GM12878 (cell line): ENCODE measurements around the gene IBA57. TPM values are rescaled to one million over a fixed set of nuclear protein-coding genes. Genes with fewer than 3 reads are reported as not detected.
"Not testable (repeated sequence)": the region's sequence is repeated elsewhere in the genome, so short reads cannot be mapped to it uniquely, and the experiment has no call there.

Experiments
- ATAC-seq: fragments of 200-7000 bp; cut with Tn5 transposase; 3 replicates; pipeline ENCODE4 v1.9.1; 2020; ENCODE audit warnings: mild to moderate bottlenecking, moderate library complexity
- BruUV-seq: library from RNA; stranded (reverse); fragments of 400-500 nt; replicated peaks from 2 replicates; lab custom pipeline; 2021; lab: Mats Ljungman, UMichigan
- CTCF ChIA-PET: fragments of 300-600 bp; sonication (Branson Sonifier 250); formaldehyde crosslinking; extraction: SDS; loops from one replicate; lab custom pipeline; 2021; ENCODE audit warnings: inconsistent platforms; lab: Yijun Ruan, JAX
- POLR2A ChIA-PET: fragments of 350-600 bp; formaldehyde crosslinking; extraction: SDS; loops from one replicate; lab custom pipeline; 2021; ENCODE audit warnings: inconsistent platforms; lab: Charles Lee
- RAD21 ChIA-PET: fragments of 300-600 bp; sonication (Branson Sonifier 250); formaldehyde crosslinking; loops from one replicate; lab custom pipeline; 2023; ENCODE audit warnings: antibody characterized with exemption; ENCODE audit not compliant: unreplicated experiment; lab: Charles Lee
- SMC1A ChIA-PET: fragments of 300-600 bp; sonication (Branson Sonifier 250); formaldehyde crosslinking; loops from one replicate; lab custom pipeline; 2023; ENCODE audit not compliant: unreplicated experiment, uncharacterized antibody; lab: Charles Lee
- DNase-seq: peaks from one replicate; pipeline ENCODE4 v3.0.0-alpha.2; 2011; ENCODE audit warnings: low read depth, low spot score
- FAIRE-seq: peaks from 3 replicates; lab custom pipeline; 2011; peaks lifted over from hg19 to GRCh38; lab: Jason Lieb, UNC
- H2AFZ ChIP-seq: 2 replicates; pipeline ENCODE4 v1.6.0; 2011; ENCODE audit warnings: low read depth, low read length, control low read depth; ENCODE audit not compliant: control insufficient read depth
- H3K27ac ChIP-seq: 2 replicates; pipeline ENCODE4 v1.5.1; 2011; ENCODE audit warnings: control low read depth; ENCODE audit not compliant: control insufficient read depth, insufficient read depth
- H3K27me3 ChIP-seq, 2 experiments: replicated peaks in 1 of 2; 2 replicates each; pipeline versions ENCODE4 v1.6.0 to v1.6.1; 2011; ENCODE audit warnings: low read length in 1 of 2; ENCODE audit not compliant: control insufficient read depth in 2 of 2, insufficient read depth in 2 of 2
- H3K36me3 ChIP-seq, 2 experiments: 2 replicates each; pipeline ENCODE4 v1.5.1; 2011; ENCODE audit warnings: low read length in 1 of 2; ENCODE audit not compliant: control insufficient read depth in 2 of 2, insufficient read depth in 2 of 2
- H3K4me1 ChIP-seq: 2 replicates; pipeline ENCODE4 v1.6.1; 2011; ENCODE audit warnings: mild to moderate bottlenecking, low read length, moderate library complexity, mixed read lengths; ENCODE audit not compliant: control insufficient read depth, insufficient read depth
- H3K4me2 ChIP-seq: 2 replicates; pipeline ENCODE4 v1.6.0; 2011; ENCODE audit warnings: control low read depth; ENCODE audit not compliant: control insufficient read depth, insufficient read depth
- H3K4me3 ChIP-seq: fragments of 200-600 bp; sonication (generic); 2 replicates; pipeline ENCODE4 v1.5.1; 2016
- H3K79me2 ChIP-seq: 2 replicates; pipeline ENCODE4 v1.6.0; 2011; ENCODE audit warnings: low read length; ENCODE audit not compliant: control insufficient read depth, insufficient read depth
- H3K9ac ChIP-seq: 2 replicates; pipeline ENCODE4 v1.8.0; 2011; ENCODE audit warnings: low read length, control low read depth, mixed read lengths; ENCODE audit not compliant: control insufficient read depth, insufficient read depth
- H3K9me3 ChIP-seq: replicated peaks from 3 replicates; pipeline ENCODE4 v1.5.1; 2011; ENCODE audit warnings: mild to moderate bottlenecking, low read length; ENCODE audit not compliant: control insufficient read depth, insufficient read depth
- H4K20me1 ChIP-seq: 2 replicates; pipeline ENCODE4 v1.6.0; 2011; ENCODE audit not compliant: control insufficient read depth, insufficient read depth
- BCL11A ChIP-seq: IDR thresholded peaks from 2 replicates; pipeline ENCODE4 v1.6.1; 2011; ENCODE audit warnings: low read depth, low read length
- CREB1 ChIP-seq: IDR thresholded peaks from 2 replicates; pipeline ENCODE4 v1.6.1; 2012; ENCODE audit warnings: low read depth, mild to moderate bottlenecking, inconsistent platforms
- IRF4 ChIP-seq: IDR thresholded peaks from 2 replicates; pipeline ENCODE4 v1.6.1; 2011; ENCODE audit warnings: low read depth, low read length
- NBN ChIP-seq: fragments of 450-650 bp; IDR thresholded peaks from 2 replicates; pipeline ENCODE4 v1.6.1; 2016
- NR2C2 ChIP-seq: IDR thresholded peaks from 2 replicates; pipeline ENCODE4 v1.6.1; 2011; ENCODE audit warnings: borderline replicate concordance, low read depth; ENCODE audit not compliant: control insufficient read depth, insufficient read length
- POLR2A ChIP-seq: IDR thresholded peaks from 2 replicates; pipeline ENCODE4 v1.6.1; 2011; ENCODE audit warnings: low read depth, mild to moderate bottlenecking, low read length
- POU2F2 ChIP-seq: IDR thresholded peaks from 3 replicates; pipeline ENCODE4 v1.6.1; 2011; ENCODE audit warnings: low read depth, mild to moderate bottlenecking, low read length, borderline replicate concordance
- ZNF384 ChIP-seq: IDR thresholded peaks from 2 replicates; pipeline ENCODE4 v1.6.1; 2012; ENCODE audit warnings: low read depth, mild to moderate bottlenecking, low read length, improper control_type of control experiment, borderline replicate concordance
- WGBS: methylation state at CpG from one replicate; pipeline ENCODE4 v1.1.6; 2016; ENCODE audit warnings: low lambda C conversion rate; ENCODE audit not compliant: insufficient replicate concordance, insufficient coverage; ENCODE audit errors: missing lambda C conversion rate; 5-methylcytosine and 5-hydroxymethylcytosine counted together
- in situ Hi-C: fragments of 300-500 bp; cut with MboI; formaldehyde crosslinking; loops from 9 replicates; pipeline ENCODE4 v1.14.3; 2018; ENCODE audit warnings: mixed read lengths
- intact Hi-C: fragments of 100-400 bp; cut with micrococcal nuclease; formaldehyde crosslinking; loops from one replicate; pipeline ENCODE4 v1.14.2; 2022; ENCODE audit not compliant: unreplicated experiment
- polyA plus RNA-seq, 11 experiments: library from polyadenylated mRNA; depleted of rRNA in 4 of 11; unstranded in 6 of 11; stranded (reverse) in 5 of 11; fragments of >200 nt; fragmentation: Nextera tagmentation in 4 of 11; fragmentation: Illumina TruSeq in 1 of 11; extraction: Ambion mirVana in 4 of 11; extraction: Trizol in 1 of 11; gene quantifications; 1 replicate in 1 of 11; 2 replicates in 10 of 11; pipeline versions ENCODE4 v1.2.1 to v1.2.3, GENCODE V29; 2011 to 2016; ENCODE audit warnings: inconsistent platforms in 2 of 11, missing spikeins in 2 of 11, low read depth in 1 of 11
- total RNA-seq, 4 experiments: library from RNA; depleted of rRNA in 3 of 4; stranded (reverse); fragments of >200 nt in 3 of 4; fragmentation: Illumina TruSeq in 1 of 4; extraction: Trizol in 1 of 4; gene quantifications; 2 replicates each; pipeline versions ENCODE4 v1.2.1 to v1.2.3, GENCODE V29; 2013 to 2021
- TF ChIP-seq, protein P1 (sequence below): fragments of 450-650 bp; IDR thresholded peaks from 2 replicates; pipeline ENCODE4 v1.6.1; 2017; ENCODE audit warnings: borderline replicate concordance

Gene IBA57
- total and polyA plus RNA-seq, 10 of the 15 experiments (the other 5 are each of a cell fraction or from before 2014, with no cell fraction given): 0.51 to 8.6 (median 3.7) TPM

DNA sequence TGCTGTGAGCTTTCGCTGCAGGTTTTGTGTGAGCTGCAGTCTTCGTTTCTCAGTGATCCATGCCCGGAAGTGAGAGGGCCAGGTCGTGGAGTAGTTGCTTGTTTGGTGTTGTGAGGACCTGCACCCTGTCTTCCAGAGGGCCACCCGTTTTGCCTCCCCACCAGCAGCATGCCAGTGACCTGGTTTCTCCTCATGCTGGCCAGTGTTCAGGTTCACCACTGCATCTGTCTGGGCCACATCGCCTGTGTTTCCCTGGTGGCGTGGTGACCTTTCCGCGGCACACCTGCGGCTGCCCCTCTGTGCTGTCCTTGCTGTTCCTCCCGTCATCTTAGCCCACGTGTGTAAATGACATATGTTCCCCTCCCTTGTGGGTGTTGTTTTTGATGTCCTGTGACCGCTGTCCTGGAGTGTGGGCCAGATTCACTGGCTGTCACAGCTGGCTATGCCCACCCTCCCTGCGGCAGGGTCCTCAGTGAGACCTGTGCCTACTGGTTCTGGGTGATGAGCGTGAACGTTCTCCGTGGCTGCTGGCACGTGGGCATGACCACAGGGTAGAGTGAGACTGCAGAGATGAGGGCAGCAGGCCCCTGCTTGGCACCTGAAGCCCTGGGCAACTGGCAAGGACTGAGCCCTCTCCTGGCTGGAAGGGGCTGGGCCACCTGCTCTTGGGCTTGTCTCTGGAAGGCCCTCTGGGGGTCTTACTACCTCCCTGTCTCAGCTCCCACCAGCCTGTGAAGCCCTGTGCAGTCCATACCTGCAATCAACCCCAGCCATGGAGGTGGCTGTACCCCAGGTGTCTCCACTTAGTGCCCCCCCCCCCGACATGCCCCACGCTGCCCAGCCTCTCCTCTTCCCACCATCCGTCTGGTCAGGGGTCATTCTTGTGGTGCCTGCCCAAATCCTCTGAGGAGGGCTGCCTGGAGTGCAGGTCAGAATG is 7.3 kb downstream of the IBA57 start:
- H2AFZ ChIP-seq: no peak overlapping the region
- H3K9ac ChIP-seq: no peak overlapping the region
- peaks cover 6% of the 10 kb centered on the region for H3K4me1 ChIP-seq
- FAIRE-seq (no peak), DNase-seq (no peak), ATAC-seq (no peak)
- H3K27ac ChIP-seq: no peak overlapping the region
- intact Hi-C loops (no loop called here), in situ Hi-C loops (loop anchor here (5.0 kb wide), 1 partner anchor 36 kb away; no protein-coding TSS in a partner anchor)
- no peak for TF ChIP-seq IRF4
- TF ChIP-seq NR2C2: no peak
- no peak for TF ChIP-seq CREB1
- TF ChIP-seq POU2F2: no peak
- no peak for TF ChIP-seq BCL11A
- TF ChIP-seq NBN: no peak
- no peak for TF ChIP-seq POLR2A
- TF ChIP-seq ZNF384: no peak
- TF ChIP-seq, protein P1, sequence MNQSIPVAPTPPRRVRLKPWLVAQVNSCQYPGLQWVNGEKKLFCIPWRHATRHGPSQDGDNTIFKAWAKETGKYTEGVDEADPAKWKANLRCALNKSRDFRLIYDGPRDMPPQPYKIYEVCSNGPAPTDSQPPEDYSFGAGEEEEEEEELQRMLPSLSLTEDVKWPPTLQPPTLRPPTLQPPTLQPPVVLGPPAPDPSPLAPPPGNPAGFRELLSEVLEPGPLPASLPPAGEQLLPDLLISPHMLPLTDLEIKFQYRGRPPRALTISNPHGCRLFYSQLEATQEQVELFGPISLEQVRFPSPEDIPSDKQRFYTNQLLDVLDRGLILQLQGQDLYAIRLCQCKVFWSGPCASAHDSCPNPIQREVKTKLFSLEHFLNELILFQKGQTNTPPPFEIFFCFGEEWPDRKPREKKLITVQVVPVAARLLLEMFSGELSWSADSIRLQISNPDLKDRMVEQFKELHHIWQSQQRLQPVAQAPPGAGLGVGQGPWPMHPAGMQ: no peak
- H3K27me3 ChIP-seq: no peaks in the 10 kb centered on the region
- SMC1A ChIA-PET: no interaction called here
- H3K9me3 ChIP-seq: no peaks in the 10 kb centered on the region
- CTCF ChIA-PET: interaction anchor here (0.8 kb wide), 1 partner anchor 40 kb away, joined by 3 read pairs; no protein-coding TSS in a partner anchor
- H4K20me1 ChIP-seq: no peaks in the 10 kb centered on the region
- peaks cover 0 to 5% of the 10 kb centered on the region in 2 experiments; a peak in 2 of 4 replicates for H3K36me3 ChIP-seq
- WGBS: 63% methylated on average over 18 of the region's 21 CpGs
- BruUV-seq: no TSS peak
- POLR2A ChIA-PET: no interaction called here
- H3K4me3 ChIP-seq: no peak overlapping the region
- no peaks in the 10 kb centered on the region for H3K79me2 ChIP-seq
- RAD21 ChIA-PET: no interaction called here
- peak overlapping the region; percentile 30 for H3K4me2 ChIP-seq

DNA sequence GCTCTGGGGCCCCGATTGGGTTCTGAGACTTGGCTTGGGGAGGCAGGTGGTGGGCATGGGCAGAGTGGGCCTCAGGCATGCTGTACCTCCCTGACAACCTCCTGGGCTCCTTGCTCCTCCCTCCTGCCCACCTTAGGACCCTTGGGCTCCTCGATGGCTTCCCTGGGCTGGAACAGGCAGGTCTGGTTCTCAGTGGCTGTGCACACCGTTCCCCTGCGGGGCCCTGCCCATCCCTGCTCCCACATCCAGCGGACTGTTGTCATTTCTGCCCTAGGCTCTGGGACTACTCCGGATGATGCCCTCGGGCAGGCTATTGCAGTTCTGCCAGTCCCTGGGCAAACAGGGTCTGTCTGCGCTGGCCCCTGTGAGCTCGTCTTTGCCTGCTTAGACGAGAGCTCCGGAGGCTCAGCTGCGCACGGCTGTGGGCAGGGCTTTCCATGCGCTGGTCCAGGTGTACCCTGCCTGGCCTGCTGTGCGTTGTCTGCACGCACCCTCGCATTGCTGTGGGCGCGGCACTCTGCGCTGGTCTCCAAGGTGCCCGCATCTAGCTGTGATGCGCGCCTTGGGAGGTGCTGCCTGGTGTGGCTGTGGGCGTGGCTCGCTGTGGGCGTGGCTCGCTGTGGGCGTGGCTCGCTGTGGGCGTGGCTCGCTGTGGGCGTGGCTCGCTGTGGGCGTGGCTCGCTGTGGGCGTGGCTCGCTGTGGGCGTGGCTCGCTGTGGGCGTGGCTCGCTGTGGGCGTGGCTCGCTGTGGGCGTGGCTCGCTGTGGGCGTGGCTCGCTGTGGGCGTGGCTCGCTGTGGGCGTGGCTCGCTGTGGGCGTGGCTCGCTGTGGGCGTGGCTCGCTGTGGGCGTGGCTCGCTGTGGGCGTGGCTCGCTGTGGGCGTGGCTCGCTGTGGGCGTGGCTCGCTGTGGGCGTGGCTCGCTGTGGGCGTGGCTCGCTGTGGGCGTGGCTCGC is 8.2 kb downstream of the IBA57 start:
- SMC1A ChIA-PET, H3K36me3 ChIP-seq, H3K4me1 ChIP-seq, H3K9ac ChIP-seq, CTCF ChIA-PET, H3K4me3 ChIP-seq, intact Hi-C loops, BruUV-seq, H3K4me2 ChIP-seq, H3K27ac ChIP-seq, POLR2A ChIA-PET, H3K27me3 ChIP-seq, H2AFZ ChIP-seq, H4K20me1 ChIP-seq, RAD21 ChIA-PET, H3K9me3 ChIP-seq, H3K79me2 ChIP-seq, FAIRE-seq, DNase-seq: not testable (repeated sequence)
- 89% methylated on average over 27 of the region's 69 CpGs for WGBS
- peak; percentile 34 for ATAC-seq
- in situ Hi-C loops: loop anchor here (5.0 kb wide), 1 partner anchor 37 kb away; no protein-coding TSS in a partner anchor
